ENCODE results near the gene DOCK2.

DOCK2 gene

DNA sequence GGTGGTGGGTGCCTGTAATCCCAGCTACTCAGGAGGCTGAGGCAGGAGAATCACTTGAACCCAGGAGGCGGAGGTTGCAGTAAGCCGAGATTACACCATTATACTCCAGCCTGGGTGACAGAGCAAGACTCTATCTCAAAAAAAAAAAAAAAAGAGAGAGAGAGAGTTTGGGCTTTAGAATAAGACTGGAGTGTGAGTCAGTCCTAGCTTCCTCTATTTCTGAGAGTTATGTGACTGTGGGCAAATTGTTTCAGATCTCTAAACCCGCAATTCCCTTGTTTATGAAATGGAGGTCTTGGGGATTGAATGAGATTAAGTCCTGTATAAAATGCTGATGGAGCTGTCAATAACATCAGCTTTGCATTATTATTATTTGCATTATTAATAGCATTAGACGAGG, 316.1 kb downstream of the DOCK2 start:
- DNase-seq: peak; percentile 83

DNA sequence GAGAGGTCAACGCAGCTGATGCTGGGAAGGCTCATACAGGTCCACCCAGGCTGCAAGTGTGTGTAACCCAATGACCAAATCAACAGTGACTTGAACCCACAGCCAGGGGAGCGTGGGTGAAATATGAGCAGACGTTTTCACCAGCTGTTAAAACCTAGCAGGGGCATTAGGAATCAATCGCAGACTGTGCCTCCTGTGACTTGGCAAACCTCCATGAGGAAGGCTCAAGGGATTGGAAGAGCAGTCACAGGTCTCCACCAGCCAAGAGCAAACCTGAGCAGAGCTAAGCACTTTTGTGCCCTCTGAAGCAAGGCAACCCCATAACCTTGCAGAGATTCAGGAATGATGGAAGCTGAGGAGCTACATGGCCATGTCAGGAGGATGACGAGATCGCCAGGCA, 317.7 kb downstream of the DOCK2 start:
- no peak for DNase-seq

DNA sequence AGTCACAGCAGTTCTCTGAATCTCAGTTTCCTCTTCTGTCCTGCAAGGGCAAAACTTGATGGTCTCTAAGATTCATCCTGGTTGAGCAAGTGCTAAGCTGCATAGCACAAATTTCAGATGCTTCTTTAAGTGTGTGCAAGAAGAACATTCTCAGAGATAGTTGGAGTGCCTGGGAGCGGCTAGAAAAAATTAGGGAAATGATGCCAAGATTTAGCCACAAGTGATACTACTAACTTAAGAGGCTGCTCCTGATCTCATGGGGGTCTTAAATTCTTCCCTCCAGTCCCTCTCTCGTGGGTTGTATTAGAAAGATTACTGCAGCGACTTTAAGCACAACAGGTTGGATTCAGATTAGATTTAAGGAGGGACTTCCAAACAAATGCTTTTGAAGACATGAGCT, 319.1 kb downstream of the DOCK2 start:
- DNase-seq: no peak

DNA sequence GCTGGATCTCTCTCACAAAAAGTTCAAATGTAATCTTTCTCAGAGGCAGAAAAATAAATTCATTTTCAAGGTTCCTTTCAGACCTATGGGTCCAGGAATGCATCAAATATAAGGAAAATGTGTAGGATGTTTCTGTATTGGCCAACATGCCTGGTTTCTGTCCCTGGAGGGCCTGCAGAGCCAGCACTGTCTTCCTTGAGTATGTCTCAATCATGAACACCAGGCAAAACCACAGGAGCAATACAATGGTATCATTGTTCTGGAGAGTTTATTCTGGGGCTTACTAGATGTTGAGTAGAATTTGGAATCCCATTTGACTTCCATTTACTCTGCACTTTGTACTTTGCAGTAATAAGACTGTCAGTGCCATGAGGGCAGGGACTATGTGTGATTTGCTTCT, 319.7 kb downstream of the DOCK2 start:
- no peak for DNase-seq

DNA sequence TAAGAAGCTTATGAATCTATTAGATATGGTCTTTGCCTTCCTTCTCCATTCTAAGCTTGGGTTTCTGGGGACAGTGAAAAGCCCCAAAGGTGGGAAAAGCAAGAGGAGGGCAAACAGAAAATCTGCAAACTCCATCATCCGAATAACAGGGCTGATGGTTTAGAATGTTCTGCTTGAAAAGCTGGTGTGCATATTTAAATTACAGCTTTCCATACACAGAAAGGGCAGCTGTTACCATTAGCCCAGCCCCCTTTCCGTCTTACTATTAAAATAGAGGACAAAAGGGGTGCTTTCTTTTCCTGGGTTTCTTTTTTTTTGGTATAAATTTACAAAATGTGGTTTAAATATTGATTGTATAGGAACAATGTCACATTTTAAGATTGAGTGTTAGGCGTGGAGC, 321.2 kb downstream of the DOCK2 start:
- DNase-seq: no peak

DNA sequence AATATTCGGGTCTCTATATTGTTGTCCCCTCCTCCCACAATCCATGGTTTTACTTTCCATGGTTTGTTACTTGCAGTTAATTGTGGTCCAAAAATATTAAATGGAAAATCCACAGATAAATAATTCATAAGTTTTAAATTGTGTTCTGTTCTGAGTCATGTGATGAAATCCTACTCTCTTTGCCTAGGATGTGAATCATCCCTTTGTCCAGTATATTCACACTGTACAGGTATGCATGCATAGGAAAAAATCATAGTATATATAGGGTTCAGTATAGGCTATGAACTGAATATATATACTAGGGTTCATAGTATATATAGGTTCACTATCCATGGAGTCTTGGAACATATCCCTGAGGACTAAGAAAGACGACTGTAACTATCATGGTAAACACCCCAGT, 323.6 kb downstream of the DOCK2 start:
- no peak for DNase-seq

DNA sequence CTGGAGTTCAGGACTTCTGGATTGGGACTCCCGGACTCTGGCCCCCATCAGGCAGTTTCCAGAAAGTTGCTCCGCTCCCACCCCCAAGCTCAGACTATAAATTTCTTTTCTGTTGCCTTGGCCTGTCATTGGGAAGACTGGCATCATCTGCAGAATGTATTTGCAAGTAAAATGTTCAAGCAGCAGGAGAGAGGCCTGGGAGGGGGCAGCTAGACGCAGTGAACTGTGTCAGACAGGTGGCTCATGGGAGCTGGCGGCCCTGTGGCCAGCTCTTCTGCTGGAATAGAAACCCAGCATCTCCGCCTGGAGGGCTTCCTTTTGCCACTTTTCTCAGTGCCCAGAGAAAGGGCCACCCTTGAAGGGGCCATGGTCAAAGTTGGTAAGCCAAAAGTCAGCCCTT, 327.2 kb downstream of the DOCK2 start:
- DNase-seq: no peak

DNA sequence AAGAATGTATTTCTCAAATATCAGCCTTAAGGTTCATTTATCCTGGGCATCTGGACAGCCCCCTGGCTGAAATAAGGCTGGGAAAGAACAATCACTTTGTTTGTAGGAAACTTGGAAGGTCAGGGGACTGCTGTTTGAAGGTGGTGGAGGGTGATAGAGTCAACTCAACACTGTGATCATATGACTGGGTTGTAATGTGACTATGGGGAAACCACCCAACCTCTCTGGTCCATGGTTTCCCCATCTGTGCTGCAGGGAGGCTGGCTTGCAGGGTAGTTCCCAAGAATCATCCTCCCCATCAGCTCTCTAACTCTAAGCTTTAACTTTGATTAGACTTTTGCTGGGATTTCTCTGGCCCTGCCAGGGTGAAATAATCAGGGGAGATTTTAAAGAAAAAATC, 333.3 kb downstream of the DOCK2 start:
- DNase-seq: peak; percentile 37

DNA sequence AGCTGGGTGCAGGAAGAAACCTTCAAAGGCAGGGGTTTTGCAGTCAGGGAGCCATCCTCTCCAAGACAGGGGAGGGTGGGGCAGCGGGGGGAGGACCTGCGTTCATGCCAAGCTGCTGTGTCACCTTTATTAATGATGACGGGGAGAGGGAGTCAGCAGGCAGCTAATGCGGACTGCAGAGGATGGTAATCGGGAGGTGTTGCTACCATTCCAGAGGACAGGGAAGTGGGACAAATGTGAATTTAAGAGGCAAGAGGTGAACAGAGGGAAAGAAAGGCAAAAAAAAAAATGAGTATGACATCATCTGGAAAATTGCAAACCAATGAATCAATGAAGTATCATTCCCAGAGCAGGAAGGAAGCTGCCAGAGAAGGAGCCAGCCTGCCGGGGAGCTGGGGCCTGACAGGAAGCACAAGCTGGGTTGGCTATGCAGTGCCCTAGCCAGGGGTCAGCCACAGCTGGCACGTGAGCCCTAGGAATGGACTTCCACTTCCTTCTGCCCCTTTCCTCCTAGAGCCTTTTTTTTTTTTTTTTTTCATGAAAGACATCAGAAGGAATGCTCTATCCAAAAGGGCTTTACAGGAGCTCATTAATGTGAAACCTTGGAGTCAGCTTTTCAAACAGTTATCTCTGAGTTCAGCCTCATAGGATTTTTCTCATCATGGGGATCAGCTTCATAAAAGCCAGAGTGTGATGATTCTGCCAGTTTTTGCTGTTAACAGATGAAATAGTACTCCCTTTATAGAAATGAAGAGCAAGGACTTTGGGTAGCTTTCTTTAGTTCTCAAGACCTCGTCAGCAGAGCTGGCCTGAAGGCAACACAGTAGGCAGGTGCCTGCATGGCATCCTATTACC, 334.1 kb downstream of the DOCK2 start:
- peak; percentile 43 for DNase-seq

DNA sequence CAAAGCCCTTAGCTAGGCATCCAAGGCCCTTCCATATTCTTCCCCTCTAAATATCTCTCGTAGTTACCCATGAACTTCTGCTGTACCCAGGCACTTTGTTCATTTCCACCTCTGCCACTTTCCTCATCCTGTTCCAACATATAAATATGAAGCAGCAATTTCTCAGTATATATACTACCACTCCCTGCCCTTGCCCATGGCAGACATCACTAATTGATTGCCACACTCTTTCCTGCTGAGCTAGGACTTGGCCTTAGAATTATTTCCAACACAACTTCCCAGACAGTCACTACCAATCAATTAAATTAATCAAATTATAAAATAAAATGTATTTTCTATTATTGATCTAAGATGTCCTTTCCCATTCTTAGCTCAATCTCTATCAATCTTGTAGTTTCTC, 334.7 kb downstream of the DOCK2 start:
- no peak for DNase-seq

DNA sequence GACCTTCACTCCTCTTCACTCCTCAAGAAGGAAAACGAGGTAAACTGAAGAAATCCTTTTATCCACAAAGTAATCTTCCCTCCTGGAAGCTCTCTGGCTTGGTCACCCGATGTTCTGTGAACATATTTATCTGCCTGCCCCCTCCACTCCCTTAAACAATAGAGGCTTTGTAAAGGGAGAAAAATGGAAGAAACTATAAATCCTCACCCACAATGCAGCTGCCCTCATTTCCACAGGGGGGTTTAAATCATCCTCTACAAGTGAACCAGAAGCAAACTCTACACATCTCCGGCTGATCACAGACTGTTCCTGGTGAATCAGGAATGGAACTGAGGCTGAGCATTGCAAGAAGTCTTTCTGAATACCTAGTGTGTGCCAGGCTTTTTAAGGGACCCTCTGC, 336.0 kb downstream of the DOCK2 start:
- DNase-seq: no peak

DNA sequence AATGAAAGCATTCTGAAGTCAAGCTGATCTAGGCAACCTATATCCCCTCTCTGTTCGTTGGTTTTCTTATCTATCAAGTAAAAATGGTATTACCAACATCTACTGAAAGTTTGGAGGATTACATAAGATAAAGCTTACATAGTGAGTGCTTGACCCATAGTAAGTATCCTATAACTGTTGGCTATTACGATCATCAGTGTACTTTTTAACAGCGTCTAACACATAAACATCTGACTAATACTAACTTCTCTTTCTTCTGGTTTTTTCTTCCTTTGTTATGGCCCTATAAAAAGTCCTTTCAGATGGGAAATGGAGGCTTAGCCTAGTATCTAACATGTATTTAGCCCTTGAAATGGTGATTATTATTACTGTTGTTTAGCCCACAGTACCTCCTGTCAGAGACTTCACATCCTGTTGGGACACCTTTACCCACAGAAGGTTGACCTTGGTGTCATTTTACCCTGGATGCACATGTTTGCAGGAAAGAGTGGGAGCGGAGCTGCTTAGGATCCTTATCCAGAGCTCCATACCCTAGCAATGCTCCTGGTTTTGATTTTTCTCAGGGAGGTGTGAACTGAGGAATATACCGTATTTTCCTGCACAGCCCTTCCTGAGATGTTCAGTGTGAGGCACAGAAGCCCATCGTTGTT, 337.2 kb downstream of the DOCK2 start:
- DNase-seq: no peak

DNA sequence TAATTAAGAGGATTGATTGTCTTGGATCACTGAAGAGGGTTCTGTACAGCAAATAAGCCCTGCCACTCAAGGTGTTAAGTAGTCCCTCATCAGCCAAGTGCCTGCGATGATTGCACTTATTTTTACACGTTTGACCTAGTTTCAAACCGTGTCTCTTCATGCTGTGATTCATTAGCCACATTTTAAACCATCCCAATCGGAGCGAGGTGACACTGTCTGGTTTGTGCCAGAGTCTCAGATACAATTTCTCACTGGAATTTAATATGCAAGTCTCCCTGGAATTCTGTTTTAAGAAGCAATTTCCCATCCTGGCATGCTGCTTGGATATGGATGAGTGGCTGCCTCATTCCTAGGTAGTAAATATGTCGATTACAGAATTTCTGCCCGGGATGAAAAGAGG, 341.6 kb downstream of the DOCK2 start:
- DNase-seq: no peak

DNA sequence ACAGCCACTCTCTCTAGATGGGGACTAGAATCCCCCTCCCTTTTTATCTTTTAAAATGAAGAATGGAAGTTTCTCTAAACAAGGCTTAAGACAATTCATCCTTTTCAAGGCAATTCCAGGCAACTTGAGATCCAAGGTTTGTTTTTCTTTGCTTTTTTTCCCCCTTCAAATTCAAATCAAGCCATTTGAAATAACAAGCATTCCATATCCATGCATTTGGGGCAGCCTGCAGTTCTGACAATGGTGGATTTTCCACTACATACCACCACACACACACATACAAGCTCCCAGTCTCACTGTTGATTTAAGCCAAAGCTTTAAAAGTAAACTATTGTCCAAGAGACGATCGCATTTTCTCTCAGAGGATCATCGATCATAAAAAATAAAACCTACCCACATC, 342.8 kb downstream of the DOCK2 start:
- DNase-seq: no peak

DNA sequence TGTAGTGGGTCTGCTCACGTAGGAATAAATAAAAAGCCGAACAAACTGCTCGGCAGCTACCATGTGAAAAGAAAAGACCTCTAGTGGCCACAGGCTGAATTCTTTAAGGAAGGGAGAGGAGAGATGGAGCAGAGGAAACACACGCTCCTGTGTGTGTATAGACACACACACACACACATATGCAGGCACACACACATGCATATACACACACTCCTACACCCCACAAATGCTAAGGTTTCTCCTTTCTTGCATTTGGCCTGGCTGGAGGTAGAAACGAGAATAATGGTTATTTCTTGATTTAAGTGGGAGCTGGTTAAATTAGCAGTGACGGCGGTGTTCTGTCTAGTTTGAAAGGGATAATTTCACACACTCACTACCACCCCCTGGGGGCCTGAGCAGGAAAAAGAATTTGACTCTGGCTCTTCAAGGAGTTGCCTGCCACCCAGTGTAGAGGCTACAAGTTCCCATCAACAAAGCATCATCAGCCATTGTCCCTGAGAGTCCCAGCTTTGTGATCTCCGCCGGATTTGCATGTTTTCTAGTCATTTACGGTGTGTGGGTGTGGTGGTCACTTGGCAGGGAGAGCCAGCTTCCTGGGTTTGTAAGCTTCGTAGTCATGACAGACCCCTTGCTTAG, 343.5 kb downstream of the DOCK2 start, which contains the start of gene INSYN2B:
TSS of gene INSYN2B (minus strand) at position 78 of the 636 bp plus-strand sequence. CDS start 96,597 bp downstream, outside the sequence.
- peak; percentile 56 for DNase-seq

DNA sequence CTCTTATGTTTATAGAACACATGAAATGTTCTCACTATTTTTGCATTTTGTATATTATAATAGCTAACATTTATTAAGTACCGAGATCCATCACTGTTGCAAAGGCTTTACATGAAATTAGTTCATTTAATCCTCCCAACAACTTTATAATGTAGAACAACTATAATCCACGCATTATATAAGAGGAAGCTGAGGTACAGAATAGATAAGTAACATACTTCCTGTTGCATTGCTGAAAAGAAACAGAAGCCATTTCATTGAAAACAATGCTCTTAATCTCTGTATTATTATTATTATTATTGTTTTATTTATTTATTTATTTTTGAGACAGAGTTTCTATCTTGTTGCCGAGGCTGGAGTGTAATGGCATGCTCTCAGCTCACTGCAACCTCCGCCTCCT, 351.1 kb downstream of the DOCK2 start:
- DNase-seq: no peak

DNA sequence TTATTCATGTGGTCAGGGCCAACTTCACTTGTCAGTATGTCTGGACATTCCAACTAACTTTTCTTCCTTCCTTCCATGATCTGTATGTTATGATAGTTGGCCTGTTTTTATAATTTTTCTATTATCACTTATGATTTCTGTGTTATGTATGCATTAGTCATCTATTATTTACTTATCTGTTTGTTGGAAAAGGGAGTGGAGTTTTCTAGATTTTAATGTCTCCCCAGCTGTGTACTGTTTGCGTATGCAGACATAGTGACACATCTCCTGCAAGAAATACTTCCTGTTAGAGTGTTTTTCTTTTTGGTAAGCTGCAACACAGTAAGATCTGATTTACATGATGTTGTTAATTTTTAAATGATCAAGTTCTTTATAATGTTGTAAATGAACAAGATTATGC, 351.9 kb downstream of the DOCK2 start:
- DNase-seq: no peak

DNA sequence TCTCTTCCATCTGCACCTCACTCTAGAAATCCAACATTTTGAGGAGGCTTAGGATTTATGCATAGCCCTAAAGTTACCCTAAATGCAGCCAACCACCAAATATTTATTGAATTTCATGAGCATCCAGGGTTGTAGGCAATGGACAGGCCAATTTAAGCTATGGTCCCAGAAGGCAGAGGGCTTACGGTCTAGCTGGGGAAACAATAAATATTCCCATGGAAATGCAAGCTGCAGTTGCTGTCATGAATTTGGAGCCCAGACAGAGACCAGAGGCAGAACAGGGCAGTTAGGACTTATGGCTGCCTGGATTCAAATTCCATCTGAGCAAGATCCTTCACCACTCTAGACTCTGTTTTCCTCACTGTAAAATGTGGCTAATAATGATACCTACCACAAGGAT, 352.3 kb downstream of the DOCK2 start:
- no peak for DNase-seq

DNA sequence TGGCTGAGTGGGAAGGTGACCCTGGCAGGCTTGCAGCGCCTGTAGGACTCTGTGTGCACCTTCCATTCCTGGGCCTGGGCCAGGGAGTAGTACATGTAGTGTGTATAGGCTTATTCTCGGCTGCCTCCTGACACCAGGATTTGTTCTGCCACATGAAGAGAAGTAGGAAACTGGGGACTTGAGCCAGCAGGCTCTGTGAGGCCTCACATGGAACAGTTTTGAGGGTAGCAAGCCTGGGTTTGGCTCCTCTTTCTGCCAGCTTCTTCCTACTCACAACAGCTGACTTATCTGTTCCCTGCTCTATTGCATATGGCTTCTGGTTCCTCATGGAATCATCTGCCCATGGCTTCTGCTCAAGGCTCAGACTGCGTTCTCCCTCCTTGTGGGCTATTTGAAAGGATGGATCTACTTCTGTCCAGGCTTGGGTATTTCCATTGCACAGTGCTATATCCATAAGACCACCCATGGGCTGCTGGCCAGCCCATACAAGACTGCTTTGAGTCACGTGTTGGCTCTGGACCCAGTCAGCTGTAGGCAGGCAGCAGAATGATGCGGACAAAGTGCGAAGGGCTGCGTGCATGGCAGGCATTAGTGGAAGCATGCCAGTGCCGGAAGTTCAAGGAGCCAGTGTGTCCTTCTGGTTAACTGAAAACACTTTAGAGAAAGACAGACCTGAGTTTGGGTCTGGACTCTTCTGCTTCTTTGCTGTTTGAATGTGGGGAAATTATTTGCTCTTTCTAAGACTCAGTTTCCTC, 354.2 kb downstream of the DOCK2 start:
- DNase-seq: no peak

DNA sequence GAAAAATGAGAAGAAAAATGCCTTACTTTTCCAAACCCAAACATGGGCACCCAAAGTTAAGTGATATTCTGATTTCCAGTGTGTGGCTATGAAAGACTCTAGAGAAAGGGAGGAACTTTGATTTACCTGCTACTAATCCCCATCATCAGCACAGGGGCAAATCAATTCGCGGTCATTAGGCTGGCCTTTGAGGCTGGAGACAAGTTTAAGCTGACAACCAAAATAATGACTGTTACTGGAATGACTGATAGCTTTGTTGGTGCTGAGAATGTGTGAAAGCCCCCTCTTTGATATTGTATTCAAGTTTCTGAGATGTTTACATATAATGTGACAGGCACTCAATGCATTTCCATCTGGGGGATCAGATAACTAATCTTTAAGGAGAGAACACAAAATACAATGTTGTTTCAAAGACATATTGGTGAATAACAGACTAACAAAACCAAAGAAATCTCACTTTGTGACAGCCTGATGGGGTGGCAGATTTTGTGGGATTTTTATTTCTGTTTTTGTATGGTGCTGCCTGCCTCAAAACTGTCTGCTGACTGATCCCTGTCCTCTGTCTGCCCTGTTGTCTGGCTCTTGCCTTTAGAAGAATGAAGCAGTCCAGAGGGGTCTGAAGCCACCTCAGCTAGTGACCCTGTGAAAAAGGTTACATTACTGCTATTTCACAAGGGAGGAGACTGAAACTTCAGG, 355.9 kb downstream of the DOCK2 start:
- DNase-seq: no peak

DNA sequence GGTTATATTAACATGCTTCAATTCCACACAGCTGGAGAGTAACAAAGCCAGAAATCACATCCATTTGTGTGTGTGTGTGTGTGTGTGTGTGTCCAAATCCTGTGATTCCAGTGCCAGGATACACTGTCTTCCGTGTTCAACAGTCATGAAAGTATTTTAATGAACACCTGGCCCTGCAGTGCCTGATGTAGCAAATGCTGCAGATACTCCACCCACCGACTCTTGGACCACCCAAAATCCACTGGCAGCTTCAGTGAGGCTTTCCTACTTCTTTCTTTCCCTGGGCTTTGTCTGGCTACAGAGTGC, 356.4 kb downstream of the DOCK2 start:
- no peak for DNase-seq

DNA sequence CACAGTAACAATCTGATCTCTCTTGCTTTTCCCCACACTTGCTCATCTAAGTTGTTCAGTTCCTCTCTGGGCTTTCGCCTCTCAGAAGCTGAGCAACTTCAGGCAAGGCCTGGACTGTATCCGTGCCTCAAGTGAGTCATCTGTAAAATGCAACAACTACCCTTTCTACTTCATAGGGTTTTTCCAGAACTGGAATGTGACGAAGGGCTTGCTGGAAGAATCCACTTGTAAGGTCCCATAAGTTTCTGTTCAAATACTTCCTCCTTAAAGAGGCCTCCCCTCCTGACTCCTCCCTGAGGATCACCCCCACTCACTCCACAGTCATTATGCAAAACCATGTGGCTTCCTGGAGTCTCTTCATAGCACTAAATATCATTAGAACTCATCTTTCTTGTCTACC, 360.7 kb downstream of the DOCK2 start:
- DNase-seq: peak; percentile 89

DNA sequence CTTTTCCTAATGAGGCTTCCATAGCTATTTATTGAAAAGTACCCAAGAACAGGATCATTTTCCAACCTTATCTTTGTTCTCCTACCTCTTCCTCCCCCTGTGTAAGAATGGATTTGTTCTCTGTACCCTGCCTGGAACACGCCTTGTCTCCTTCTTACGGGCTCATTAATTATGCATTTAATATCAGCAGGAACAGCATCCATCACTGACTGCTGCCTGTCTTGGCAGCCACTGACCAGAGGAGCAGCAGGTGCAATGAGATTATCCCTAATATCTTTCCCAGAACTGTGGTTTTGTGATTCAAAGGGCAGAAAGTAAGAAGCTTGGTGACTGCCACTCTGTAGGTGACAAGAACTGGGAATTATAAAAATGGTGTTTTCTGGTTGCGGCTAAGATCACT, 362.5 kb downstream of the DOCK2 start:
- no peak for DNase-seq
